Suprapubic skin (tissue), 4 donors: ENCODE results near the gene ABCC1. TPM values are rescaled to one million over a fixed set of nuclear protein-coding genes. Genes with fewer than 3 reads are reported as not detected.

Source experiments
- DNase-seq, 2 donors: peaks; one replicate each; pipeline ENCODE4 v3.0.0-alpha.2; 2019; ENCODE audit warnings: low spot score in 2 of 2
- H3K27ac ChIP-seq: fragments of 200-600 bp; sonication (generic); one replicate; pipeline ENCODE4 v1.5.1; 2019
- H3K27me3 ChIP-seq: fragments of 200-600 bp; sonication (generic); one replicate; pipeline ENCODE4 v1.5.1; 2019
- H3K36me3 ChIP-seq: fragments of 200-600 bp; sonication (generic); one replicate; pipeline ENCODE4 v1.5.1; 2019
- H3K4me1 ChIP-seq: fragments of 200-600 bp; sonication (generic); one replicate; pipeline ENCODE4 v1.5.1; 2019
- H3K4me3 ChIP-seq: fragments of 200-600 bp; sonication (generic); one replicate; pipeline ENCODE4 v1.5.1; 2019; ENCODE audit warnings: mild to moderate bottlenecking
- H3K9me3 ChIP-seq: fragments of 200-600 bp; sonication (generic); one replicate; pipeline ENCODE4 v1.5.1; 2019
- EP300 ChIP-seq: sonication (generic); formaldehyde crosslinking; IDR thresholded peaks from one replicate; pipeline ENCODE4 v1.6.1; 2017; ENCODE audit warnings: antibody characterized with exemption
- POLR2A ChIP-seq, 2 donors: fragments of 450-650 bp; IDR thresholded peaks; one replicate each; pipeline ENCODE4 v1.6.1; 2017; ENCODE audit warnings: antibody characterized with exemption in 2 of 2, mild to moderate bottlenecking in 2 of 2, moderate library complexity in 2 of 2
- POLR2AphosphoS5 ChIP-seq, 3 donors: sonication (generic); formaldehyde crosslinking; IDR thresholded peaks; one replicate each; pipeline ENCODE4 v1.6.1; 2017; ENCODE audit warnings: antibody characterized with exemption in 3 of 3
- WGBS: methylation state at CpG from one replicate; pipeline ENCODE4 v1.1.5; 2018; 5-methylcytosine and 5-hydroxymethylcytosine counted together
- total RNA-seq, 4 donors: library from RNA; depleted of rRNA; stranded (reverse); fragments of >200 nt; gene quantifications; one replicate each; pipeline ENCODE4 v1.1.0, GENCODE V29; 2016
- TF ChIP-seq, protein P1 (sequence below), 2 donors: fragments of 200-600 bp in 1 of 2; fragments of 450-650 bp in 1 of 2; sonication (generic) in 1 of 2; IDR thresholded peaks; one replicate each; pipeline ENCODE4 v1.5.1; 2016 to 2019; ENCODE audit warnings: antibody characterized with exemption in 2 of 2, mild to moderate bottlenecking in 1 of 2, moderate library complexity in 1 of 2

The ABCC1 gene
- total RNA-seq, 4 donors from 2014 or later = 22.1 to 37.4 (median 27.2) TPM

DNA sequence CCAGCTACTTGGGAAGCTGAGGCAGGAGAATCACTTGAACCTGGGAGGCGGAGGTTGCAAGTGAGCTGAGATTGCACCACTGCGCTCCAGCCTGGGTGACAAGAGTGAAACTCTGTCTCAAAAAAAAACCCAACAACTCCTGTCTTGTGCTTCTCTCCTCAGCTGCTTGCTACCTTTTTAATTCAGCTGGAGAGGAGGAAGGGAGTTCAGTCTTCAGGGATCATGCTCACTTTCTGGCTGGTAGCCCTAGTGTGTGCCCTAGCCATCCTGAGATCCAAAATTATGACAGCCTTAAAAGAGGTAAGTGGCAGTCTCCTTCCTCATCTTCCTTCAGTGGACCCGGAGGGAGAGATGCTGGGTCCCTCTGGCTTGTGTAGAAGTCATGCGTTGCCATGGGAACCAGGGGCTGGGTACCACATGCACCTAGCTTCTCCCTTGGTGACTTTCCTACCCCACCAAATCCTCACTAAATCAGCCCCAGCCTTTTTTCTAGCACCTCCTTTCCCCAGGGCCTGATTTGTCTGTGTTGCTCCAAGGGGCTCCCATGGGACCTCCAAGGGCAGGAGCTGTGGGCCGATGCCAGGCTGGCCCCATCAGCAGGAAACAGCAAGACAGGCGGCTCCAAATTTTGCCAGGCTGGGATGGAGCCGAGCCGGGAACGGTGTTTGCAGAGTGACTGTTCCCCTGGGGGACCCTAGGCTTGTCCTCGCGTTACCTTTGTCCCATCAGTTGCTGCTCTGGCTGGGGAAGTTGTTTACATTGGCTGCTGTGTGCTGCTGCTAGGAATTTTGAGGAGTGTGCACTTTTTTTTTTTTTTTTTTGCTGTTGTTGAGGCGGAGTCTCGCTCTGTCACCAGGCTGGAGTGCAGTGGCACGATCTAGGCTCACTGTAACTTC, 65.2 kb downstream of the ABCC1 start:
- no peak overlapping the region for H3K27ac ChIP-seq
- no peak for DNase-seq
- 55% methylated on average over 10 of the region's 14 CpGs for WGBS
- H3K27me3 ChIP-seq = no peaks in the 10 kb centered on the region
- TF ChIP-seq, protein P1, sequence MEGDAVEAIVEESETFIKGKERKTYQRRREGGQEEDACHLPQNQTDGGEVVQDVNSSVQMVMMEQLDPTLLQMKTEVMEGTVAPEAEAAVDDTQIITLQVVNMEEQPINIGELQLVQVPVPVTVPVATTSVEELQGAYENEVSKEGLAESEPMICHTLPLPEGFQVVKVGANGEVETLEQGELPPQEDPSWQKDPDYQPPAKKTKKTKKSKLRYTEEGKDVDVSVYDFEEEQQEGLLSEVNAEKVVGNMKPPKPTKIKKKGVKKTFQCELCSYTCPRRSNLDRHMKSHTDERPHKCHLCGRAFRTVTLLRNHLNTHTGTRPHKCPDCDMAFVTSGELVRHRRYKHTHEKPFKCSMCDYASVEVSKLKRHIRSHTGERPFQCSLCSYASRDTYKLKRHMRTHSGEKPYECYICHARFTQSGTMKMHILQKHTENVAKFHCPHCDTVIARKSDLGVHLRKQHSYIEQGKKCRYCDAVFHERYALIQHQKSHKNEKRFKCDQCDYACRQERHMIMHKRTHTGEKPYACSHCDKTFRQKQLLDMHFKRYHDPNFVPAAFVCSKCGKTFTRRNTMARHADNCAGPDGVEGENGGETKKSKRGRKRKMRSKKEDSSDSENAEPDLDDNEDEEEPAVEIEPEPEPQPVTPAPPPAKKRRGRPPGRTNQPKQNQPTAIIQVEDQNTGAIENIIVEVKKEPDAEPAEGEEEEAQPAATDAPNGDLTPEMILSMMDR (IDR thresholded peaks at IDR 0.05) = no peak
- TF ChIP-seq POLR2AphosphoS5 (IDR thresholded peaks at IDR 0.05) = no peak
- TF ChIP-seq EP300 = no peak
- TF ChIP-seq POLR2A (IDR thresholded peaks at IDR 0.05) = no peak
- no peaks in the 10 kb centered on the region for H3K9me3 ChIP-seq
- peaks cover 6% of the 10 kb centered on the region for H3K4me1 ChIP-seq
- H3K36me3 ChIP-seq = peaks cover 31% of the 10 kb centered on the region
- no peak overlapping the region for H3K4me3 ChIP-seq

DNA sequence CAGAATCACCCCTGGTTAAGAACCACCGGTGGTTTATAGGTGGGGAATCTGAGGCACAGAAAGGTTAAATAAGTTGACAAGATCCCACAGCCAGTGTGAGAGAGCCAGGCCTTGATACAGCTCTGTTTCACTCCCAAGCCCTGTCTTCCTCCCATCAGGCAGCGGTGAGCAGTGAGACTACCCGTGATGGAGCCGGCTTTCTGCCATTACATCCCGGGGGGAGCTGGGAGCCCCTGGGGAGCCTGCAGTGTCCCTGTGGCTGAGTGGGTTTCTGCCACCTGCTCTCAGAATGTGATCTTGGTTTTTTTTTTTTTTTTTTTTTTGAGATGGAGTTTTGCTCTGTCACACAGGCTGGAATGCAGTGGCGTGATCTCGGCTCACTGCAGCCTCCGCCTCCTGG, 66.4 kb downstream of the ABCC1 start:
- H3K27me3 ChIP-seq = no peaks in the 10 kb centered on the region
- H3K4me3 ChIP-seq = no peak overlapping the region
- 89% methylated on average over 8 of the region's 8 CpGs for WGBS
- no peak for DNase-seq
- H3K36me3 ChIP-seq = peaks cover 25% of the 10 kb centered on the region
- TF ChIP-seq, protein P1 (IDR thresholded peaks at IDR 0.05) = no peak
- TF ChIP-seq POLR2A (IDR thresholded peaks at IDR 0.05) (no peak), POLR2AphosphoS5 (IDR thresholded peaks at IDR 0.05) (no peak), EP300 (no peak)
- H3K9me3 ChIP-seq = no peaks in the 10 kb centered on the region
- peaks cover 6% of the 10 kb centered on the region for H3K4me1 ChIP-seq
- no peak overlapping the region for H3K27ac ChIP-seq

DNA sequence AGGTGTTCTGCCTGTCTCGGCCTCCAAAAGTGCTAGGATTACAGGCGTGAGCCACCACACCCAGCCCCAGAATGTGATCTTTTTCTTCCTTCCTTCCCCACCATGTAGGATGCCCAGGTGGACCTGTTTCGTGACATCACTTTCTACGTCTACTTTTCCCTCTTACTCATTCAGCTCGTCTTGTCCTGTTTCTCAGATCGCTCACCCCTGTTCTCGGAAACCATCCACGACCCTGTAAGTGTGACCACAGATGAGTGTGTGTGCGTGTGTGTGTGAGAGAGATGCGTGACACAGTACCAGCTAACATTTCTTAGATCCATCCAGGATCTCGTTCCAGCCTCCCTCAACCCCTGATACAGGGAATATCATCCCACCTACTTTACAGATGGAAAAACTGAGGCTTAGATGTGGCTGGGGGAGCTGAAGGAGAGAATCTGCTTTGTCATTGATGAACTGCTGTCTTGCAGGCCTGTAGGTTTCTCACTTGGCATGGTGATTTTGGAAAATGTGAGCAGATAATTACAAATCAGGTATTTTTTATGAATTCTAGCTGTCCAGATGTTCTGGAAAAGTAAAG, 67.1 kb downstream of the ABCC1 start:
- H3K4me3 ChIP-seq = no peak overlapping the region
- H3K27me3 ChIP-seq = no peaks in the 10 kb centered on the region
- DNase-seq = no peak
- no peak for TF ChIP-seq EP300
- TF ChIP-seq POLR2A (IDR thresholded peaks at IDR 0.05) = no peak
- TF ChIP-seq POLR2AphosphoS5 (IDR thresholded peaks at IDR 0.05) = no peak
- TF ChIP-seq, protein P1 (IDR thresholded peaks at IDR 0.05) = no peak
- H3K27ac ChIP-seq = no peak overlapping the region
- H3K36me3 ChIP-seq = peaks cover 22% of the 10 kb centered on the region
- H3K4me1 ChIP-seq = peaks cover 8% of the 10 kb centered on the region
- 92% methylated on average over 11 of the region's 11 CpGs for WGBS
- no peaks in the 10 kb centered on the region for H3K9me3 ChIP-seq

DNA sequence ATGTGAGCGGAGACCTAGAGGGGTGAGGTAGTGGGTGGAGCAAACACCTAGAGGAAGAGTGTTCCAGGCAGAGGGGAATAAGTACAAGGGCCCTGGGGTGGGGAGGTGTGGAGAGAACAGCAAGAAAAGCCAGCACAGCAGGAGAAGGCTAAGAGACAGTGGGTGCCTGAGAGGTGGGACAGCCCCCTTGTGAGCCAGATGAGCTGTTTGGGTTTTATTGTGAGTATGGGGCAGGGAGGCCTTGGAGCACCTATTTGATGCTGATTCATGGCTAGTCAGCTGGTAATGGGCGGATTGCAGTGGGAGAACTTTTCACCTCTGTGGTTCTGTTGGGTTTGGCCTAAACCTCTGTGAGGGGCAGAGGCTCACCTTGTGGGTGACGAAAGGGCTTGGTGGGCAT, 68.4 kb downstream of the ABCC1 start:
- WGBS = 85% methylated on average over 3 of the region's 3 CpGs
- Histone ChIP-seq H3K36me3 (peaks cover 16% of the 10 kb centered on the region), H3K4me1 (peaks cover 22% of the 10 kb centered on the region), H3K27me3 (no peaks in the 10 kb centered on the region), H3K4me3 (no peak overlapping the region), H3K27ac (no peak overlapping the region), H3K9me3 (no peaks in the 10 kb centered on the region)
- TF ChIP-seq POLR2A (IDR thresholded peaks at IDR 0.05) (no peak), EP300 (no peak), POLR2AphosphoS5 (IDR thresholded peaks at IDR 0.05) (no peak)
- TF ChIP-seq, protein P1 (IDR thresholded peaks at IDR 0.05) = no peak
- DNase-seq = no peak

DNA sequence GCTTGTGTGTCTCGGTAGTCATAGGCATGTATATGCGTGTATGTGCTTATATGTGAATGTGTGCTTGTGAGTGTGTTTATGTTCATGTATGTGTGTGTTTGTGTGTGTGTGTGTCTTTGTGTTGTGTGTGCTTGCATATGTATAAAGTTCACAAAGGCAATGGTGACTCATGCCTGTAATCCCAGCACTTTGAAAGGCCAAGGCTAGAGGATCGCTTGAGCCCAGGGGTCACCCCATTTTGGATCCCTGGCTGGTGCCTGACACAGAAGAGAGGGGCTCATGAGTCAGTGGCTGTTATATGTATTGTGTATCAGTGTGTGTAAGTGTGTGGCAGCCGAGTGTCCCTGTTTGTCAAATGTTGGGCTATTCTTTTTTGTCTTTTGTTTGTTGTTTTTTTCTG, 69.3 kb downstream of the ABCC1 start:
- peaks cover 24% of the 10 kb centered on the region for H3K4me1 ChIP-seq
- no peaks in the 10 kb centered on the region for H3K27me3 ChIP-seq
- no peak overlapping the region for H3K4me3 ChIP-seq
- no peak overlapping the region for H3K27ac ChIP-seq
- peaks cover 12% of the 10 kb centered on the region for H3K36me3 ChIP-seq
- no peaks in the 10 kb centered on the region for H3K9me3 ChIP-seq
- no peak for DNase-seq
- WGBS = 95% methylated on average over 4 of the region's 4 CpGs
- no peak for TF ChIP-seq POLR2A (IDR thresholded peaks at IDR 0.05)
- no peak for TF ChIP-seq EP300
- TF ChIP-seq, protein P1 (IDR thresholded peaks at IDR 0.05) = no peak
- TF ChIP-seq POLR2AphosphoS5 (IDR thresholded peaks at IDR 0.05) = no peak
